Stimulated activated CD8-positive, alpha-beta memory T cell treated with anti-CD3 and anti-CD28 coated beads, Interleukin-4, amount 100 ng/mL, for 24 hours (primary cell): Measurements from ENCODE around the gene NHP2.
"Not testable (repeated sequence)": the region's sequence is repeated elsewhere in the genome, so short reads cannot be mapped to it uniquely, and the experiment has no call there.

Experiments used
- DNase-seq: peaks from one replicate; pipeline ENCODE4 v3.0.0-alpha.2; 2020; ENCODE audit warnings: low read depth

NHP2 gene

DNA sequence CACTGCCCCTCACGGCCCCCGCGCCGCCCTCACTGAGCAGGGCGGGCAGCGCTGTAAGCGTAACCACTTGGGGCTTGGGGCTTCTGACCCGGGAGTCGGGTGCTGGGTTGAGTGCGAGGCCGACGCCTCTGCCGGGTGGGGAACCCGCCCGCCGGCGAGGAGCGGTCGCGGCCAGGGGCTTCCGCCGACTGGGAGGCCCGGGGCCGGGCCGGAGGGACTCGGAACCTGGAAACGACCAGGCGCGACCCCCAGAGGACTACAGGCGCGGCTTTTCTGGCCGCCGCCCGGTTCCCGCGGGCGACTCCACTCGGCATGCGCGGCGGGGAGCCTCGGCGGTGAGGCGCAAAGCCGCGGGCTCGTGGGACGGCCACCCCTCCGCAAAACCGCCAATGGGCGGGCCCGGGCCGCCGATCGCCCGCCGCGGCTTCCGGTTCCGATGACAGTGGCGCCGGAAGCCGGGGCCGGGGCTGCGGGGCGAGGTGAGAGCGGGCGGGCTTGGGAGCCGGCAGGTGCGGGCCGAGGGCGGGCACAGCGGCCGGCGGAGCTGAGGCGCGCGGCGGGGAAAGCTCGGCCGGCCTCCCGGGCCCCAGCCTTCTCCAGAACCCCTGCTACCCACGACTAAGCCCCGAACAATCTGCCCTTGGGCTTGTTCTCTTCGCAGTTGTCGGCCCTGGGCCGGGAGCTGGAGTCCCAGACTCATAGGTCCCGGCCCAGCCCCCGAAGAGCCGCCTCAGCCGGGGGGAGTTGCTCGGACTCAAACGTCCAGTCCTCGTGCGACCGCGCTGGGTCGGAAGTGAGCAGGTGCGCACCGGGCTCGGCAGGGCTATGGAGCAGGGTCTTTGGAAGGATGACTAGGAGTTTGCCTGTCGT, 22.9 kb downstream of the NHP2 start, which contains the start of gene RMND5B:
RMND5B (plus strand) TSS at position 439 of the 870 bp plus-strand sequence. CDS start 7,106 bp downstream, outside the sequence.
- peak; percentile 80 for DNase-seq

GRCh38 chr5:178130234-178130575, 23.5 kb downstream of the NHP2 start:
- not testable (repeated sequence) for DNase-seq

GRCh38 chr5:178129296-178129695, 24.4 kb downstream of the NHP2 start:
- DNase-seq = no peak

GRCh38 chr5:178127300-178128009, 26.2 kb downstream of the NHP2 start:
- DNase-seq = not testable (repeated sequence)

- DNase-seq = no peak
Measured at GRCh38 chr5:178126556-178126955, 27.1 kb downstream of the NHP2 start.

GRCh38 chr5:178125253-178125906, 28.3 kb downstream of the NHP2 start:
- no peak for DNase-seq

DNA sequence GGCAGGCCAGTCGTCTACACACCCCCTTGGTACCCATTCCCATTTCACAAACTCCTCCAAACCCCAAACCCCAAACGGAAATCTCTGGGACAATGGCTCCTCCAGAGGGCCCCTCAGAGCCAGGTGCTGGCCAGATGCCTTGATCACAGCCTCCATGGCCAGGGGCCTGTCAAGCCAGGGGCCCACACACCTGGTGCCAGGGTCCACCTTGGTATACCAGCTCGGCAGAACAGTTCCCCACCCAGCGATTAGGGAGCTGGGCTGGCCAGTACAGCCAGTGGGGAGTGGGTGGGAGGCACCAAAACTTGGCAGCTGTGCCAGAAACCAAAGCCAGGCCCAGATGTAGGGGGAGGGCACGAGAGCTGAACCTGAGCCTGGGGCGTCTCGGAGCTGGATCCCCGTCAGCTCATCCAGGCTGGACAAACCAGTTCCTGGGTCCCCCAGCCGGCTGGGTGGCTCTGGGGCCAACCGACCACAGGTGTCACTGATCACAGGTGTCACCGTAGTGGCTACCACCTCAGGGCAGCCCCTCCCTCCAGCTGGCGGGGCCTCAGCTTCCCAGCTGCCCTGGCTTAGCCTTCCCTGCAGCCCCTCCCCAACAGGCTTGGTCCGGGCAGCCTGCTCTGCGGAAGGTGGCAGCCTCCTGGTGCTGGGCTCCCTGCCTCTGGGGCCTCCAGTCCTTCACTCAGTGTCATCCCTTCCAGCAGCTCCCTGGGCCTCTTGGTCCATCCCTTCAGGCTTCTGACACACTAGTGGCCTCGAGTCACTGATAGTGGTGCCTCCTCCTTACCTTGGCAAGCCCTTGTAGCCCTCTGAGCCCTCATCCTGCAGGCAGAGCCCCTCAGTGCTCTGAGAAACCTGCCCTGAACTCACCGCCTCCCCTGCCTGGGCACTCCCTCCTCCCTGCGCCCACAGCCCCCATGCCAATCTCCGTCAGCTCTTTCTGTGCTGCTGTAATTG, 29.4 kb downstream of the NHP2 start:
- DNase-seq = no peak

GRCh38 chr5:178123094-178123965, 30.4 kb downstream of the NHP2 start:
- no peak for DNase-seq

GRCh38 chr5:178122346-178122745, 31.3 kb downstream of the NHP2 start:
- no peak for DNase-seq

GRCh38 chr5:178121391-178122276, 32.1 kb downstream of the NHP2 start:
- no peak for DNase-seq

DNA sequence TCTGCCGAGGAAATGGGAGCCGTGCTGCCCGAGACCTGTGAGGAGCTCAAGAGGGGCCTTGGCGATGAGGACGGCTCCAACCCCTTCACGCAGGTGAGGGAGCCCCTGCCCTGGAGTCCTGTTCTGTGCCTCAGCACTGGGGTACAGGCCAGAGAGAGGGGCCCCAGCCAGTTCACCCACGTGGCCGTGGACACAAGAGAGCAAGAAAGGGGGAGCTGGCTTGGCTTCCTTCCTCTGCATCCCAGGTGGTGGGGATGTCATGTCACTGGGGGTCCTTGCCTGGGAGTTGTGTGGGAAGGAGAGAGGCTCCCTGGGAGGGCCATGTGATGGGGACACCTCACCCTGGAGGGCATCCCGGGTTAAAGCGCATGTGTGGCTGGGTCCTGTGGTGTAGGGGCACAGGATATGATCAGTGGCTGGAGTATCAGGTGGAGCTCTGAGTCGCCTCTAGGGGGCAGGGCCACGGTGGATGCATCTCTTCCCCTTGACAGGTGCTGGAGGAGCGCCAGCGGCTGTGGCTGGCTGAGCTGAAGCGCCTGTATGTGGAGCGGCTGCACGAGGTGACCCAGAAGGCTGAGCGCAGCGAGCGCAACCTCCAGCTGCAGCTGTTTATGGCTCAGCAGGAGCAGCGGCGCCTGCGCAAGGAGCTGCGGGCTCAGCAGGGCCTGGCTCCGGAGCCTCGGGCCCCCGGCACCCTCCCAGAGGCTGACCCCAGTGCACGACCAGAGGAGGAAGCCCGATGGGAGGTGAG, 32.9 kb downstream of the NHP2 start:
- peak; percentile 61 for DNase-seq

- no peak for DNase-seq
Measured at GRCh38 chr5:178119915-178120606, 33.6 kb downstream of the NHP2 start.

- no peak for DNase-seq
Measured at GRCh38 chr5:178117923-178118701, 35.6 kb downstream of the NHP2 start.

GRCh38 chr5:178116143-178116885, 37.4 kb downstream of the NHP2 start:
- DNase-seq = peak; percentile 76

DNA sequence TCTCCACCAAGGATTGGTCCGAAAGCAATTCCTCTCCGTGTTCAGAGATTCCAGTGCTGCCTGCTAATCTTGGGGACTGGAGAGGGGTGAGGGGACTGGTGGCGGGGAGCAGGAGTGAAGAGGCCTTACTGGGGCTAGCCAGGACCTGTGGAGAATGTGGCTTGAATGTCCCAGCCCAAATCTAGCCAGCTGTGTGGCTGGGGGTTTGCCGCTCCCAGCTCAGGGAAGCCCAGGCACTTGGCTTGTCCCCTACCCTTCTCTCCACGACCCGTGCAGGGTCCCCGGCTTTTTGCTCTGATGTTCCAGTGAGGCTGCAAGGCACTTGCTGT, 37.9 kb downstream of the NHP2 start:
- DNase-seq = no peak

DNA sequence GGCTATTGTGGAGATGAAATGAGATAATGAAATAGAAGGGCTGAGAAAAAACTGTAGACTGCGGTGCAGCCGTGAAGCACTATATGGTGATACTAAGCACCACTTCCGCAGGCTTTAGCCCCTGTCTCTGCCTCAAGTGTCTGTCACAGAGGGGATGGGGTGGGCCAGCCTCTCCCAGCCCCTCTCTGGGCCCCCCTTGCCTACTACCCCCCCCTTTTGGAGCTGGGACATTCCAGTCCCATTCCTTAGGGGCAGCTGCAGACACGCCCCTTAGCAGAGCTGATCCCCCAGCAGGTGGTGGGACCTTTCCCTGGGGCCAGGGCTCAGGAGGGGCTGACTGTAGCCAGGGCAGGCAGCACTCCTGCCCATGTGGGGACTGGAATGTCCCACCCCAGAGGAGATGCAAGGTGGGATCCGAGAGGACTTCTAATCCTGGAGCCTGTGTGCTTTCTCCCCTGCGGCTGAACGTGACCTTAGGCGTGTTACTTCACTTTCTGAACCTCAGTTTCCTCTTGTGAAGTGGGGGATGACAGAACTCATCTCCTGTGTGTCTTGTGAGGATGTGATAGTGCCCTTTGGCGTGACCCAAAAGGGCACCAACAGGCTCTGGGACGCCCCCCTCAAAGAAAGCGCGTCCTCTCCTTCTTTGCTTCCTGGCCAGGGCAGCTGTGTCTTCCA, 38.4 kb downstream of the NHP2 start:
- DNase-seq = no peak
